HepG2 (cell line): ENCODE results near the gene RTF1. TPM values are rescaled to one million over a fixed set of nuclear protein-coding genes. Genes with fewer than 3 reads are reported as not detected.

ENCODE experiments used
- ATAC-seq: fragments of 200-7000 bp; cut with Tn5 transposase; 3 replicates; pipeline ENCODE4 v1.9.1; 2020; ENCODE audit warnings: mild to moderate bottlenecking, moderate library complexity
- BruUV-seq: library from RNA; stranded (reverse); fragments of 400-500 nt; replicated peaks from 2 replicates; lab custom pipeline; 2021; lab: Mats Ljungman, UMichigan
- CTCF ChIA-PET: fragments of 300-600 bp; formaldehyde crosslinking; extraction: SDS; loops from one replicate; lab custom pipeline; 2021; ENCODE audit warnings: low total read pairs, inconsistent platforms, low intra/inter-chr PET ratio; lab: Yijun Ruan, JAX
- POLR2A ChIA-PET: fragments of 350-600 bp; sonication (Branson Sonifier 250); formaldehyde crosslinking; loops from one replicate; lab custom pipeline; 2020; ENCODE audit warnings: antibody characterized with exemption, inconsistent platforms; lab: Yijun Ruan, JAX
- DNase-seq: peaks from one replicate; pipeline ENCODE4 v3.0.0-alpha.2; 2015; ENCODE audit warnings: low spot score
- FAIRE-seq: peaks from 3 replicates; lab custom pipeline; 2011; peaks lifted over from hg19 to GRCh38; lab: Jason Lieb, UNC
- H2AFZ ChIP-seq: one replicate; pipeline ENCODE4 v1.6.1; 2011; ENCODE audit warnings: low read length, inconsistent platforms
- H3K27ac ChIP-seq: fragments of 300-600 bp; 3 replicates; pipeline ENCODE4 v1.8.0; 2011; ENCODE audit warnings: mixed run types, mild to moderate bottlenecking, mixed read lengths, low read length, inconsistent platforms; ENCODE audit not compliant: insufficient read depth; ENCODE audit errors: extremely low read length
- H3K27me3 ChIP-seq, 2 experiments: fragments of 200-600 bp in 1 of 2; 2 replicates in 1 of 2; 3 replicates in 1 of 2; pipeline versions ENCODE4 v1.6.0 to v1.8.0; 2011; ENCODE audit warnings: low read length in 2 of 2, mild to moderate bottlenecking in 2 of 2, moderate library complexity in 2 of 2, inconsistent platforms in 1 of 2; ENCODE audit not compliant: insufficient read depth in 2 of 2, control insufficient read depth in 1 of 2
- H3K36me3 ChIP-seq, 2 experiments: fragments of 200-600 bp in 1 of 2; replicated peaks in 1 of 2; 2 replicates in 1 of 2; 3 replicates in 1 of 2; pipeline versions ENCODE4 v1.5.1 to v1.8.0; 2011; ENCODE audit warnings: low read length in 2 of 2, inconsistent platforms in 1 of 2; ENCODE audit not compliant: insufficient read depth in 2 of 2, control insufficient read depth in 1 of 2
- H3K4me1 ChIP-seq: 2 replicates; pipeline ENCODE4 v1.5.1; 2012; ENCODE audit warnings: low read length, inconsistent platforms; ENCODE audit not compliant: insufficient read depth
- H3K4me2 ChIP-seq: 2 replicates; pipeline ENCODE4 v1.6.0; 2011; ENCODE audit warnings: low read depth, low read length, inconsistent platforms
- H3K4me3 ChIP-seq, 3 experiments: fragments of 200-600 bp in 1 of 3; sonication (generic), shearing (Covaris generic) in 1 of 3; replicated peaks in 1 of 3; 2 replicates each; pipeline ENCODE4 v1.5.1; 2011 to 2016; ENCODE audit warnings: low read length in 3 of 3, inconsistent platforms in 2 of 3, low read depth in 2 of 3, mild to moderate bottlenecking in 2 of 3, control low read depth in 1 of 3, mixed read lengths in 1 of 3; ENCODE audit not compliant: insufficient read depth in 1 of 3
- H3K79me2 ChIP-seq: one replicate; pipeline ENCODE4 v1.6.1; 2011; ENCODE audit warnings: low read length, inconsistent platforms; ENCODE audit not compliant: insufficient read depth
- H3K9ac ChIP-seq: 2 replicates; pipeline ENCODE4 v1.6.0; 2011; ENCODE audit warnings: mild to moderate bottlenecking, low read depth, low read length, inconsistent platforms; ENCODE audit not compliant: insufficient read depth
- H3K9me3 ChIP-seq: 2 replicates; pipeline ENCODE4 v1.5.1; 2012; ENCODE audit warnings: mild to moderate bottlenecking, low read length
- H4K20me1 ChIP-seq: 2 replicates; pipeline ENCODE4 v1.6.0; 2011; ENCODE audit warnings: inconsistent platforms, mild to moderate bottlenecking, low read length, moderate library complexity; ENCODE audit not compliant: insufficient read depth
- HHEX ChIP-seq: IDR thresholded peaks from 2 replicates; pipeline ENCODE4 v1.6.1; 2016; ENCODE audit warnings: control low read depth
- KDM4B ChIP-seq: sonication (generic); formaldehyde crosslinking; IDR thresholded peaks from 2 replicates; pipeline ENCODE4 v1.4.0; 2020; ENCODE audit warnings: missing genetic modification reagents
- KDM5A ChIP-seq: fragments of 200-600 bp; sonication (generic); IDR thresholded peaks from 2 replicates; pipeline ENCODE4 v1.7.0; 2018; ENCODE audit warnings: antibody characterized with exemption, mild to moderate bottlenecking, low read length, borderline replicate concordance
- PAF1 ChIP-seq: IDR thresholded peaks from 2 replicates; pipeline ENCODE4 v1.6.1; 2016; ENCODE audit warnings: missing genetic modification reagents, missing compliant biosample characterization
- SALL1 ChIP-seq: sonication (generic); formaldehyde crosslinking; IDR thresholded peaks from 2 replicates; pipeline ENCODE4 v1.8.0; 2022; ENCODE audit warnings: mild to moderate bottlenecking, missing genetic modification reagents
- TP53 ChIP-seq: sonication (generic); formaldehyde crosslinking; conservative IDR thresholded peaks from 2 replicates; pipeline ENCODE4 v1.4.0; 2020; ENCODE audit warnings: missing genetic modification reagents
- ZNF678 ChIP-seq: sonication (generic); formaldehyde crosslinking; IDR thresholded peaks from 2 replicates; pipeline ENCODE4 v1.4.0; 2020; ENCODE audit warnings: mild to moderate bottlenecking, missing genetic modification reagents
- WGBS: methylation state at CpG from one replicate; pipeline ENCODE4 v1.1.6; 2017; ENCODE audit warnings: low lambda C conversion rate; 5-methylcytosine and 5-hydroxymethylcytosine counted together
- in situ Hi-C: cut with HindIII; loops from 2 replicates; pipeline ENCODE4 v1.10.0; 2017; ENCODE audit warnings: low pct_unique_long_range_greater_than_20kb; ENCODE audit not compliant: extremely low pct_ligation_motif_present
- intact Hi-C: fragments of 100-400 bp; cut with micrococcal nuclease; formaldehyde crosslinking; loops from one replicate; pipeline ENCODE4 v1.10.0; 2022; ENCODE audit not compliant: unreplicated experiment
- polyA plus RNA-seq, 8 experiments: library from polyadenylated mRNA; depleted of rRNA in 3 of 8; stranded (reverse) in 7 of 8; unstranded in 1 of 8; fragments of >200 nt; fragmentation: Illumina TruSeq in 4 of 8; extraction: Trizol in 4 of 8; gene quantifications; 2 replicates each; pipeline versions ENCODE4 v1.2.1 to v1.2.3, GENCODE V29; 2011 to 2016; ENCODE audit warnings: low read depth in 4 of 8, missing spikeins in 1 of 8, mixed read lengths in 1 of 8; ENCODE audit not compliant: insufficient read depth in 1 of 8
- total RNA-seq, 5 experiments: library from RNA; depleted of rRNA; stranded (reverse); fragments of >200 nt; fragmentation: Illumina TruSeq; extraction: Trizol; gene quantifications; 2 replicates each; pipeline ENCODE4 v1.2.3, GENCODE V29; 2016; ENCODE audit warnings: low read depth in 1 of 5
- TF ChIP-seq, protein P1 (sequence below): sonication (generic); formaldehyde crosslinking; IDR thresholded peaks from 2 replicates; pipeline ENCODE4 v1.8.1; 2023; ENCODE audit warnings: mild to moderate bottlenecking, missing genetic modification reagents
- TF ChIP-seq, protein P2 (sequence below): sonication (generic); formaldehyde crosslinking; IDR thresholded peaks from 2 replicates; pipeline ENCODE4 v1.8.1; 2023; ENCODE audit warnings: mild to moderate bottlenecking, missing genetic modification reagents, borderline replicate concordance
- TF ChIP-seq, protein P3 (sequence below): sonication (generic); formaldehyde crosslinking; IDR thresholded peaks from 2 replicates; pipeline ENCODE4 v1.5.1; 2020; ENCODE audit warnings: missing genetic modification reagents, mild to moderate bottlenecking, borderline replicate concordance

The RTF1 gene
- total and polyA plus RNA-seq, 2 of the 13 experiments (the other 11 are each of a cell fraction or from before 2014, with no cell fraction given): 13.9 to 17.9 TPM

DNA sequence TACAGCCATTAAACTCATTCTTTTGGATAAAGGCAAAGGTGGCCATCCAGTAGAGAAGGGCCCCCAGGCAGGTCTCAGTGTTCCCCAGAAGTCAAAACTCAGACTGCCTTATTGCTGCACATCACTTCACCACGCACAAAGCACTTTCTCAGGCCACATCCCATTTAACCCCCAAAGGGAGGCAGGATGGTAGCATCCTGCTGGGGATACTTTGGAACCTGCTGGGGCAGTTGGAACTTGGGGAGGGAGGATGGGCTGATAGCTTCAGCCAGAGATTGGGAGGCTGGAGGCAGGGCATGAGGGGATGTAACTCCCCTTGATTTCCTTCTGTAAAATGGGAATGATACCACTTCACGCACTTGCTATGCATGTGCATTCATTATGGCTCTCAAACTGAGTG is 81.8 kb downstream of the RTF1 start:
- 96% methylated on average over 2 of the region's 2 CpGs for WGBS
- intact Hi-C loops: no loop called here

More for the DNA sequence above, 81.8 kb downstream of the RTF1 start:
- in situ Hi-C loops: no loop called here
- Histone ChIP-seq H3K79me2 (peaks cover 49% of the 10 kb centered on the region), H3K27ac (no peak overlapping the region), H3K4me1 (peaks cover 18% of the 10 kb centered on the region), H3K9me3 (no peaks in the 10 kb centered on the region), H3K4me2 (no peak overlapping the region), H2AFZ (no peak overlapping the region), H3K27me3 (no peaks in the 10 kb centered on the region), H4K20me1 (no peaks in the 10 kb centered on the region), H3K4me3 (no peak overlapping the region), H3K36me3 (peaks cover 10 to 20% of the 10 kb centered on the region in 2 experiments; a peak in 4 of 5 replicates), H3K9ac (no peak overlapping the region)
- TF ChIP-seq KDM5A (no peak), PAF1 (CRISPR knock-in tag) (no peak), ZNF678 (CRISPR knock-in tag) (no peak), HHEX (CRISPR knock-in tag) (no peak), SALL1 (CRISPR knock-in tag) (no peak), KDM4B (CRISPR knock-in tag) (no peak), TP53 (CRISPR knock-in tag) (no peak)
- TF ChIP-seq, protein P1, sequence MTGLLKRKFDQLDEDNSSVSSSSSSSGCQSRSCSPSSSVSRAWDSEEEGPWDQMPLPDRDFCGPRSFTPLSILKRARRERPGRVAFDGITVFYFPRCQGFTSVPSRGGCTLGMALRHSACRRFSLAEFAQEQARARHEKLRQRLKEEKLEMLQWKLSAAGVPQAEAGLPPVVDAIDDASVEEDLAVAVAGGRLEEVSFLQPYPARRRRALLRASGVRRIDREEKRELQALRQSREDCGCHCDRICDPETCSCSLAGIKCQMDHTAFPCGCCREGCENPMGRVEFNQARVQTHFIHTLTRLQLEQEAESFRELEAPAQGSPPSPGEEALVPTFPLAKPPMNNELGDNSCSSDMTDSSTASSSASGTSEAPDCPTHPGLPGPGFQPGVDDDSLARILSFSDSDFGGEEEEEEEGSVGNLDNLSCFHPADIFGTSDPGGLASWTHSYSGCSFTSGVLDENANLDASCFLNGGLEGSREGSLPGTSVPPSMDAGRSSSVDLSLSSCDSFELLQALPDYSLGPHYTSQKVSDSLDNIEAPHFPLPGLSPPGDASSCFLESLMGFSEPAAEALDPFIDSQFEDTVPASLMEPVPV: no peak
- TF ChIP-seq, protein P2, sequence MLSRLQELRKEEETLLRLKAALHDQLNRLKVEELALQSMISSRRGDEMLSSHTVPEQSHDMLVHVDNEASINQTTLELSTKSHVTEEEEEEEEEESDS (CRISPR knock-in tag): no peak
- TF ChIP-seq, protein P3, sequence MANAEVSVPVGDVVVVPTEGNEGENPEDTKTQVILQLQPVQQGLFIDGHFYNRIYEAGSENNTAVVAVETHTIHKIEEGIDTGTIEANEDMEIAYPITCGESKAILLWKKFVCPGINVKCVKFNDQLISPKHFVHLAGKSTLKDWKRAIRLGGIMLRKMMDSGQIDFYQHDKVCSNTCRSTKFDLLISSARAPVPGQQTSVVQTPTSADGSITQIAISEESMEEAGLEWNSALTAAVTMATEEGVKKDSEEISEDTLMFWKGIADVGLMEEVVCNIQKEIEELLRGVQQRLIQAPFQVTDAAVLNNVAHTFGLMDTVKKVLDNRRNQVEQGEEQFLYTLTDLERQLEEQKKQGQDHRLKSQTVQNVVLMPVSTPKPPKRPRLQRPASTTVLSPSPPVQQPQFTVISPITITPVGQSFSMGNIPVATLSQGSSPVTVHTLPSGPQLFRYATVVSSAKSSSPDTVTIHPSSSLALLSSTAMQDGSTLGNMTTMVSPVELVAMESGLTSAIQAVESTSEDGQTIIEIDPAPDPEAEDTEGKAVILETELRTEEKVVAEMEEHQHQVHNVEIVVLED: no peak
- ChIA-PET CTCF (no interaction called here), POLR2A (no interaction called here)
- FAIRE-seq: no peak
- no peak for ATAC-seq
- no peak for DNase-seq
- no TSS peak for BruUV-seq
